Measurements from ENCODE around the gene ASXL1.

The ASXL1 gene

GRCh38 chr20:32458061-32458836 lies 100.1 kb downstream of the ASXL1 start:
- in situ Hi-C loops (cut with HindIII; ENCODE audit: low sequenced_read_pairs): no loop called here
- DNase-seq (ENCODE audit: low read depth, low spot score): no peak
- TF ChIP-seq CTCF (IDR thresholded peaks at IDR 0.05; ENCODE audit: low read depth, low read length): no peak
- no peak overlapping the region for H3K4me3 ChIP-seq (ENCODE audit: low read depth, low read length)

GRCh38 chr20:32458837-32459220 lies 100.7 kb downstream of the ASXL1 start:
- in situ Hi-C loops (cut with HindIII; ENCODE audit: low sequenced_read_pairs): no loop called here
- DNase-seq (ENCODE audit: low read depth, low spot score): no peak
- H3K4me3 ChIP-seq (ENCODE audit: low read depth, low read length): no peak overlapping the region
- no peak for TF ChIP-seq CTCF (IDR thresholded peaks at IDR 0.05; ENCODE audit: low read depth, low read length)

- in situ Hi-C loops (cut with HindIII; ENCODE audit: low sequenced_read_pairs): no loop called here
- no peak overlapping the region for H3K4me3 ChIP-seq (ENCODE audit: low read depth, low read length)
- TF ChIP-seq CTCF (IDR thresholded peaks at IDR 0.05; ENCODE audit: low read depth, low read length): no peak
- no peak for DNase-seq (ENCODE audit: low read depth, low spot score)
These were observed 102.1 kb downstream of the ASXL1 start for GRCh38 chr20:32460231-32460630.

- in situ Hi-C loops (cut with HindIII; ENCODE audit: low sequenced_read_pairs): no loop called here
- no peak for DNase-seq (ENCODE audit: low read depth, low spot score)
- TF ChIP-seq CTCF (IDR thresholded peaks at IDR 0.05; ENCODE audit: low read depth, low read length): no peak
- no peak overlapping the region for H3K4me3 ChIP-seq (ENCODE audit: low read depth, low read length)
These were observed 102.7 kb downstream of the ASXL1 start for GRCh38 chr20:32460683-32461320.

GRCh38 chr20:32461836-32462600 lies 103.9 kb downstream of the ASXL1 start:
- in situ Hi-C loops (cut with HindIII; ENCODE audit: low sequenced_read_pairs): no loop called here
- TF ChIP-seq CTCF (IDR thresholded peaks at IDR 0.05; ENCODE audit: low read depth, low read length): no peak
- DNase-seq (ENCODE audit: low read depth, low spot score): no peak
- H3K4me3 ChIP-seq (ENCODE audit: low read depth, low read length): no peak overlapping the region

GRCh38 chr20:32462900-32463641 lies 104.9 kb downstream of the ASXL1 start:
- no peak for TF ChIP-seq CTCF (IDR thresholded peaks at IDR 0.05; ENCODE audit: low read depth, low read length)
- DNase-seq (ENCODE audit: low read depth, low spot score): no peak
- in situ Hi-C loops (cut with HindIII; ENCODE audit: low sequenced_read_pairs): no loop called here
- H3K4me3 ChIP-seq (ENCODE audit: low read depth, low read length): no peak overlapping the region
